Ovary (tissue), 3 donors: ENCODE measurements around the gene RASGRF2.

Experiments
- EP300 ChIP-seq: sonication (generic); formaldehyde crosslinking; IDR thresholded peaks from one replicate; pipeline ENCODE4 v1.6.1; 2017; ENCODE audit warnings: antibody characterized with exemption
- POLR2A ChIP-seq: fragments of 450-650 bp; IDR thresholded peaks from one replicate; pipeline ENCODE4 v1.6.1; 2017; ENCODE audit warnings: antibody characterized with exemption, mild to moderate bottlenecking, moderate library complexity
- TF ChIP-seq, protein P1 (sequence below), 3 donors: fragments of 450-650 bp in 2 of 3; fragments of 200-600 bp in 1 of 3; IDR thresholded peaks; one replicate each; pipeline versions ENCODE4 v1.5.1 to v1.8.0; 2016 to 2022; ENCODE audit warnings: antibody characterized with exemption in 3 of 3, mild to moderate bottlenecking in 1 of 3
- donor health status: DM: no; HTN: no; CAD: no.

GRCh38 chr5:81038495-81038894 is 78.3 kb downstream of the RASGRF2 start:
- TF ChIP-seq, protein P1, sequence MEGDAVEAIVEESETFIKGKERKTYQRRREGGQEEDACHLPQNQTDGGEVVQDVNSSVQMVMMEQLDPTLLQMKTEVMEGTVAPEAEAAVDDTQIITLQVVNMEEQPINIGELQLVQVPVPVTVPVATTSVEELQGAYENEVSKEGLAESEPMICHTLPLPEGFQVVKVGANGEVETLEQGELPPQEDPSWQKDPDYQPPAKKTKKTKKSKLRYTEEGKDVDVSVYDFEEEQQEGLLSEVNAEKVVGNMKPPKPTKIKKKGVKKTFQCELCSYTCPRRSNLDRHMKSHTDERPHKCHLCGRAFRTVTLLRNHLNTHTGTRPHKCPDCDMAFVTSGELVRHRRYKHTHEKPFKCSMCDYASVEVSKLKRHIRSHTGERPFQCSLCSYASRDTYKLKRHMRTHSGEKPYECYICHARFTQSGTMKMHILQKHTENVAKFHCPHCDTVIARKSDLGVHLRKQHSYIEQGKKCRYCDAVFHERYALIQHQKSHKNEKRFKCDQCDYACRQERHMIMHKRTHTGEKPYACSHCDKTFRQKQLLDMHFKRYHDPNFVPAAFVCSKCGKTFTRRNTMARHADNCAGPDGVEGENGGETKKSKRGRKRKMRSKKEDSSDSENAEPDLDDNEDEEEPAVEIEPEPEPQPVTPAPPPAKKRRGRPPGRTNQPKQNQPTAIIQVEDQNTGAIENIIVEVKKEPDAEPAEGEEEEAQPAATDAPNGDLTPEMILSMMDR (IDR thresholded peaks at IDR 0.05) = no peak
- TF ChIP-seq EP300 (no peak), POLR2A (no peak)
